Naive B cell (primary cell): Measurements from ENCODE around the gene ERP44. TPM values are rescaled to one million over a fixed set of nuclear protein-coding genes. Genes with fewer than 3 reads are reported as not detected.
"Not testable (repeated sequence)": the region's sequence is repeated elsewhere in the genome, so short reads cannot be mapped to it uniquely, and the experiment has no call there.

Experiments
- ATAC-seq, 2 donors: fragments of 150-1000 bp; cut with Tn5 transposase; 2 replicates each; pipeline ENCODE4 v1.10.0; 2021; ENCODE audit warnings: low read depth in 2 of 2, mild to moderate bottlenecking in 2 of 2, moderate library complexity in 2 of 2
- DNase-seq: peaks from one replicate; pipeline ENCODE4 v3.0.0; 2022
- H3K27ac Mint-ChIP-seq, 6 donors: one replicate each; pipeline ENCODE4 v1.8.0; 2020 to 2022; ENCODE audit warnings: mild to moderate bottlenecking in 6 of 6, mixed read lengths in 6 of 6, moderate library complexity in 5 of 6, inconsistent platforms in 2 of 6
- H3K27me3 Mint-ChIP-seq, 3 donors: one replicate each; pipeline ENCODE4 v1.8.0; 2021 to 2022; ENCODE audit warnings: mixed read lengths in 3 of 3, mild to moderate bottlenecking in 1 of 3
- H3K36me3 Mint-ChIP-seq, 2 donors: one replicate each; pipeline ENCODE4 v1.8.0; 2020 to 2022; ENCODE audit warnings: mixed read lengths in 2 of 2, inconsistent platforms in 1 of 2, mild to moderate bottlenecking in 1 of 2
- H3K4me1 Mint-ChIP-seq, 3 donors: one replicate each; pipeline ENCODE4 v1.8.0; 2020 to 2022; ENCODE audit warnings: mixed read lengths in 3 of 3, inconsistent platforms in 1 of 3, mild to moderate bottlenecking in 1 of 3, moderate library complexity in 1 of 3
- H3K4me3 Mint-ChIP-seq, 8 donors: one replicate each; pipeline ENCODE4 v1.8.0; 2020 to 2022; ENCODE audit warnings: mild to moderate bottlenecking in 8 of 8, mixed read lengths in 8 of 8, moderate library complexity in 8 of 8, inconsistent platforms in 2 of 8
- H3K9me3 Mint-ChIP-seq, 7 donors: one replicate each; pipeline ENCODE4 v1.8.0; 2020 to 2022; ENCODE audit warnings: mixed read lengths in 7 of 7, mild to moderate bottlenecking in 5 of 7, inconsistent platforms in 2 of 7, moderate library complexity in 1 of 7
- polyA plus RNA-seq, 6 donors: library from polyadenylated mRNA; unstranded; fragments of 300-500 nt; fragmentation: Illumina TruSeq; gene quantifications; one replicate each; pipeline ENCODE4 v1.2.3, GENCODE V29; 2021; ENCODE audit warnings: low read depth in 6 of 6

The ERP44 gene
- 10 to 100 TPM; 71.9 to 88.2 (median 76.9) TPM for polyA plus RNA-seq

GRCh38 chr9:100098887-100099721 lies at the start of gene ERP44, which contains the start of gene INVS:
TSS of gene ERP44 (minus strand) at chr9:100099000. CDS start at chr9:100098840, 160 bp downstream.
TSS of gene INVS (plus strand) at chr9:100099243. CDS start at chr9:100104522, 5,279 bp downstream.
- Mint-ChIP-seq H3K36me3 (peaks cover 0 to 11% of the 10 kb centered on the region in 2 donors), H3K4me3 (peak within 1 kb of the TSS; percentile 96 to 100 (median 99)), H3K27ac (peak within 1 kb of the TSS; percentile 98 to 99 (median 99)), H3K27me3 (no peaks in the 10 kb centered on the region), H3K9me3 (no peaks in the 10 kb centered on the region), H3K4me1 (peaks cover 32 to 55% (median 49%) of the 10 kb centered on the region in 3 donors)
- DNase-seq: peak; percentile 96
- ATAC-seq: peak; percentile 97

GRCh38 chr9:100145976-100146375 lies 47.2 kb upstream of the ERP44 start:
- not testable (repeated sequence) for H3K9me3 Mint-ChIP-seq, H3K4me3 Mint-ChIP-seq, DNase-seq, ATAC-seq, H3K27me3 Mint-ChIP-seq
- peak overlapping the region in 1 of 6 donors; percentile 34 for H3K27ac Mint-ChIP-seq
- H3K36me3 Mint-ChIP-seq: peaks cover 9 to 11% of the 10 kb centered on the region in 2 donors
- H3K4me1 Mint-ChIP-seq: peaks cover 0 to 21% (median 19%) of the 10 kb centered on the region in 3 donors

GRCh38 chr9:100145167-100145934 lies 46.6 kb upstream of the ERP44 start:
- H3K9me3 Mint-ChIP-seq, H3K27ac Mint-ChIP-seq, ATAC-seq, H3K4me3 Mint-ChIP-seq, H3K27me3 Mint-ChIP-seq, DNase-seq: not testable (repeated sequence)
- Mint-ChIP-seq H3K4me1 (peaks cover 0 to 21% (median 19%) of the 10 kb centered on the region in 3 donors), H3K36me3 (peaks cover 4 to 11% of the 10 kb centered on the region in 2 donors)

GRCh38 chr9:100141862-100142261 lies 43.1 kb upstream of the ERP44 start:
- ATAC-seq, DNase-seq, H3K27me3 Mint-ChIP-seq, H3K9me3 Mint-ChIP-seq, H3K4me3 Mint-ChIP-seq, H3K27ac Mint-ChIP-seq: not testable (repeated sequence)
- Mint-ChIP-seq H3K4me1 (peaks cover 3 to 23% (median 19%) of the 10 kb centered on the region in 3 donors), H3K36me3 (peaks cover 9 to 11% of the 10 kb centered on the region in 2 donors)

- H3K36me3 Mint-ChIP-seq, H3K4me3 Mint-ChIP-seq, DNase-seq, H3K9me3 Mint-ChIP-seq, ATAC-seq, H3K27ac Mint-ChIP-seq, H3K27me3 Mint-ChIP-seq: not testable (repeated sequence)
- peaks cover 7 to 22% (median 15%) of the 10 kb centered on the region in 3 donors for H3K4me1 Mint-ChIP-seq
Observed at GRCh38 chr9:100140303-100140702, 41.5 kb upstream of the ERP44 start.

- H3K27me3 Mint-ChIP-seq, H3K4me3 Mint-ChIP-seq, H3K9me3 Mint-ChIP-seq, ATAC-seq, DNase-seq: not testable (repeated sequence)
- Mint-ChIP-seq H3K36me3 (peaks cover 6 to 26% of the 10 kb centered on the region in 2 donors), H3K27ac (peak overlapping the region in 2 of 6 donors; percentile 15 to 73), H3K4me1 (peaks cover 4 to 10% (median 9%) of the 10 kb centered on the region in 3 donors)
Observed at GRCh38 chr9:100136799-100137198, 38.0 kb upstream of the ERP44 start.

- Mint-ChIP-seq H3K27me3 (no peaks in the 10 kb centered on the region), H3K27ac (no peak overlapping the region), H3K4me1 (peaks cover 4 to 10% (median 9%) of the 10 kb centered on the region in 3 donors), H3K36me3 (peaks cover 6 to 25% of the 10 kb centered on the region in 2 donors), H3K4me3 (no peak overlapping the region), H3K9me3 (peaks cover 0 to 1% (median 0%) of the 10 kb centered on the region in 7 donors)
- DNase-seq (no peak), ATAC-seq (no peak)
Observed at GRCh38 chr9:100134731-100135130, 35.9 kb upstream of the ERP44 start.

GRCh38 chr9:100131875-100132430 lies 33.2 kb upstream of the ERP44 start:
- peaks cover 6 to 27% of the 10 kb centered on the region in 2 donors for H3K36me3 Mint-ChIP-seq

GRCh38 chr9:100131216-100131615 lies 32.4 kb upstream of the ERP44 start:
- ATAC-seq (no peak), DNase-seq (no peak)
- H3K27ac Mint-ChIP-seq: no peak overlapping the region
- peaks cover 6 to 27% of the 10 kb centered on the region in 2 donors for H3K36me3 Mint-ChIP-seq
- peaks cover 0 to 3% (median under 1%) of the 10 kb centered on the region in 3 donors for H3K4me1 Mint-ChIP-seq
- H3K27me3 Mint-ChIP-seq: no peaks in the 10 kb centered on the region
- H3K4me3 Mint-ChIP-seq: no peak overlapping the region
- H3K9me3 Mint-ChIP-seq: peaks cover 0 to 1% (median 0%) of the 10 kb centered on the region in 7 donors

More at GRCh38 chr9:100131875-100132430, 33.2 kb upstream of the ERP44 start:
- H3K27ac Mint-ChIP-seq: no peak overlapping the region
- H3K4me1 Mint-ChIP-seq: peaks cover 4 to 8% (median 7%) of the 10 kb centered on the region in 3 donors
- ATAC-seq (no peak), DNase-seq (no peak)
- no peak overlapping the region for H3K4me3 Mint-ChIP-seq
- H3K9me3 Mint-ChIP-seq: peaks cover 0 to 1% (median 0%) of the 10 kb centered on the region in 7 donors
- no peaks in the 10 kb centered on the region for H3K27me3 Mint-ChIP-seq

- no peaks in the 10 kb centered on the region for H3K27me3 Mint-ChIP-seq
- DNase-seq: no peak
- ATAC-seq: no peak
- no peak overlapping the region for H3K27ac Mint-ChIP-seq
- peaks cover 0 to 3% (median 0%) of the 10 kb centered on the region in 3 donors for H3K4me1 Mint-ChIP-seq
- no peak overlapping the region for H3K4me3 Mint-ChIP-seq
- peaks cover 6 to 27% of the 10 kb centered on the region in 2 donors for H3K36me3 Mint-ChIP-seq
- H3K9me3 Mint-ChIP-seq: peaks cover 0 to 1% (median 0%) of the 10 kb centered on the region in 7 donors
Observed at GRCh38 chr9:100129772-100130171, 31.0 kb upstream of the ERP44 start.

- Mint-ChIP-seq H3K27ac (no peak overlapping the region), H3K9me3 (no peaks in the 10 kb centered on the region), H3K36me3 (peaks cover 0 to 7% of the 10 kb centered on the region in 2 donors), H3K27me3 (no peaks in the 10 kb centered on the region), H3K4me1 (peaks cover 0 to 5% (median 0%) of the 10 kb centered on the region in 3 donors), H3K4me3 (no peak overlapping the region)
- no peak for DNase-seq
- no peak for ATAC-seq
Observed at GRCh38 chr9:100126423-100126822, 27.6 kb upstream of the ERP44 start.

GRCh38 chr9:100125910-100126309 lies 27.1 kb upstream of the ERP44 start:
- no peaks in the 10 kb centered on the region for H3K27me3 Mint-ChIP-seq
- DNase-seq (no peak), ATAC-seq (no peak)
- H3K36me3 Mint-ChIP-seq: peaks cover 0 to 7% of the 10 kb centered on the region in 2 donors
- H3K27ac Mint-ChIP-seq: no peak overlapping the region
- H3K4me1 Mint-ChIP-seq: peaks cover 0 to 5% (median 0%) of the 10 kb centered on the region in 3 donors
- no peaks in the 10 kb centered on the region for H3K9me3 Mint-ChIP-seq
- H3K4me3 Mint-ChIP-seq: no peak overlapping the region

- Mint-ChIP-seq H3K4me3 (no peak overlapping the region), H3K27me3 (no peaks in the 10 kb centered on the region), H3K9me3 (no peaks in the 10 kb centered on the region), H3K27ac (peak overlapping the region in 1 of 6 donors; percentile 97), H3K36me3 (peaks cover 0 to 7% of the 10 kb centered on the region in 2 donors), H3K4me1 (peaks cover 4 to 6% (median 5%) of the 10 kb centered on the region in 3 donors)
- no peak for DNase-seq
- no peak for ATAC-seq
Observed at GRCh38 chr9:100125236-100125635, 26.4 kb upstream of the ERP44 start.
